Measurements from ENCODE around the gene PLA2G12A. TPM values are rescaled to one million over a fixed set of nuclear protein-coding genes. Genes with fewer than 3 reads are reported as not detected.

Gene PLA2G12A
- total RNA-seq, 1 experiment from 2014 or later, result 47.3 TPM

- Histone ChIP-seq H2BK5ac (ENCODE audit: insufficient read length, low read length) (no peak overlapping the region), H2BK12ac (ENCODE audit: insufficient read length, low read depth, low read length) (no peak overlapping the region), H2BK120ac (ENCODE audit: low read depth, low read length, poor library complexity, severe bottlenecking) (no peak overlapping the region), H3K18ac (ENCODE audit: insufficient read length, low read depth, low read length) (peak overlapping the region; percentile 95), H3K4me2 (ENCODE audit: insufficient read depth, insufficient read length, low read length) (peak overlapping the region; percentile 78), H3T11ph (ENCODE audit: low read length) (no peak overlapping the region), H2BK20ac (ENCODE audit: low read depth, low read length, poor library complexity, severe bottlenecking) (peak overlapping the region; percentile 13), H3K27me3 (ENCODE audit: insufficient read depth, low read length) (no peaks in the 10 kb centered on the region), H3K23ac (ENCODE audit: insufficient read length, low read depth, low read length) (no peak overlapping the region), H3K14ac (ENCODE audit: insufficient read depth, low read length) (peak overlapping the region; percentile 59), H3K4ac (ENCODE audit: low read depth, low read length) (peak overlapping the region; percentile 80), H3K79me1 (ENCODE audit: insufficient read depth, low read depth, low read length, poor library complexity, severe bottlenecking) (no peaks in the 10 kb centered on the region), H4K20me1 (ENCODE audit: control insufficient read depth, insufficient read depth, insufficient read length) (no peaks in the 10 kb centered on the region), H3K4me1 (ENCODE audit: insufficient read depth, low read length) (no peaks in the 10 kb centered on the region; the same call in 1 of the 2 replicates), H3K56ac (ENCODE audit: insufficient read length, low read depth, low read length) (no peak overlapping the region), H2BK15ac (ENCODE audit: low read depth, low read length) (no peak overlapping the region), H4K91ac (ENCODE audit: insufficient read length, low read depth, low read length) (peak overlapping the region; percentile 52), H3K9ac (ENCODE audit: extremely low read depth, insufficient read length, low read length) (peak overlapping the region; percentile 99), H2AFZ (ENCODE audit: low read length) (peak overlapping the region; percentile 32), H3K9me3 (ENCODE audit: control insufficient read depth, low read depth, low read length) (no peaks in the 10 kb centered on the region), H4K5ac (ENCODE audit: insufficient read length, low read depth, low read length) (peak overlapping the region; percentile 83), H3K23me2 (ENCODE audit: insufficient read length, low read depth, low read length, poor library complexity, severe bottlenecking) (peaks cover 15% of the 10 kb centered on the region), H3K27ac (ENCODE audit: insufficient read length, low read depth, low read length) (no peak overlapping the region), H3K79me2 (ENCODE audit: insufficient read depth, low read length) (no peaks in the 10 kb centered on the region), H4K8ac (replicated peaks; ENCODE audit: insufficient read length, low read depth, low read length) (no peak overlapping the region), H2AK5ac (ENCODE audit: insufficient read length, low read length) (no peak overlapping the region)
- peak overlapping the region; percentile 96 to 98 (median 97); a peak in 6 of 7 replicates for H3K27ac Mint-ChIP-seq
- H3K27me3 Mint-ChIP-seq (ENCODE audit: low read depth), result no peaks in the 10 kb centered on the region; the same call in 1 of the 2 replicates
- 0 out of 5 replicates have a peak, but pooled peaks cover 0 to 2% of the 10 kb centered on the region in 2 experiments for H3K9me3 Mint-ChIP-seq
- H3K4me1 Mint-ChIP-seq, result peaks cover 18 to 23% of the 10 kb centered on the region in 2 experiments
- TF ChIP-seq, protein P1, sequence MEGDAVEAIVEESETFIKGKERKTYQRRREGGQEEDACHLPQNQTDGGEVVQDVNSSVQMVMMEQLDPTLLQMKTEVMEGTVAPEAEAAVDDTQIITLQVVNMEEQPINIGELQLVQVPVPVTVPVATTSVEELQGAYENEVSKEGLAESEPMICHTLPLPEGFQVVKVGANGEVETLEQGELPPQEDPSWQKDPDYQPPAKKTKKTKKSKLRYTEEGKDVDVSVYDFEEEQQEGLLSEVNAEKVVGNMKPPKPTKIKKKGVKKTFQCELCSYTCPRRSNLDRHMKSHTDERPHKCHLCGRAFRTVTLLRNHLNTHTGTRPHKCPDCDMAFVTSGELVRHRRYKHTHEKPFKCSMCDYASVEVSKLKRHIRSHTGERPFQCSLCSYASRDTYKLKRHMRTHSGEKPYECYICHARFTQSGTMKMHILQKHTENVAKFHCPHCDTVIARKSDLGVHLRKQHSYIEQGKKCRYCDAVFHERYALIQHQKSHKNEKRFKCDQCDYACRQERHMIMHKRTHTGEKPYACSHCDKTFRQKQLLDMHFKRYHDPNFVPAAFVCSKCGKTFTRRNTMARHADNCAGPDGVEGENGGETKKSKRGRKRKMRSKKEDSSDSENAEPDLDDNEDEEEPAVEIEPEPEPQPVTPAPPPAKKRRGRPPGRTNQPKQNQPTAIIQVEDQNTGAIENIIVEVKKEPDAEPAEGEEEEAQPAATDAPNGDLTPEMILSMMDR (conservative IDR thresholded peaks at IDR 0.05), result 0 out of 3 replicates have a peak, but pooled peaks have one; percentile 10
- H3K36me3 Mint-ChIP-seq (ENCODE audit: insufficient read depth in 1 of 3, low read depth in 3 of 3), result peaks cover 14 to 18% (median 16%) of the 10 kb centered on the region in 3 experiments
- WGBS (ENCODE audit: extremely low coverage, insufficient read length, low lambda C conversion rate), result no CpG with 5 or more reads among the region's 21 CpGs
- peak overlapping the region; percentile 89 to 91 for H3K4me3 Mint-ChIP-seq
- peak; percentile 50 for DNase-seq
Observed at GRCh38 chr4:109701566-109702410, 28.1 kb downstream of the PLA2G12A start.

All from H9 (cell line).